HG02973 (cell line): ENCODE results near the gene NIPBL.
"Not testable (repeated sequence)": the region's sequence is repeated elsewhere in the genome, so short reads cannot be mapped to it uniquely, and the experiment has no call there.

Experiments
- ATAC-seq: cut with Tn5 transposase; IDR thresholded peaks from one replicate; pipeline ENCODE4 v1.9.1; 2021; ENCODE audit warnings: moderate library complexity; ENCODE audit not compliant: unreplicated experiment

NIPBL gene, protein sequence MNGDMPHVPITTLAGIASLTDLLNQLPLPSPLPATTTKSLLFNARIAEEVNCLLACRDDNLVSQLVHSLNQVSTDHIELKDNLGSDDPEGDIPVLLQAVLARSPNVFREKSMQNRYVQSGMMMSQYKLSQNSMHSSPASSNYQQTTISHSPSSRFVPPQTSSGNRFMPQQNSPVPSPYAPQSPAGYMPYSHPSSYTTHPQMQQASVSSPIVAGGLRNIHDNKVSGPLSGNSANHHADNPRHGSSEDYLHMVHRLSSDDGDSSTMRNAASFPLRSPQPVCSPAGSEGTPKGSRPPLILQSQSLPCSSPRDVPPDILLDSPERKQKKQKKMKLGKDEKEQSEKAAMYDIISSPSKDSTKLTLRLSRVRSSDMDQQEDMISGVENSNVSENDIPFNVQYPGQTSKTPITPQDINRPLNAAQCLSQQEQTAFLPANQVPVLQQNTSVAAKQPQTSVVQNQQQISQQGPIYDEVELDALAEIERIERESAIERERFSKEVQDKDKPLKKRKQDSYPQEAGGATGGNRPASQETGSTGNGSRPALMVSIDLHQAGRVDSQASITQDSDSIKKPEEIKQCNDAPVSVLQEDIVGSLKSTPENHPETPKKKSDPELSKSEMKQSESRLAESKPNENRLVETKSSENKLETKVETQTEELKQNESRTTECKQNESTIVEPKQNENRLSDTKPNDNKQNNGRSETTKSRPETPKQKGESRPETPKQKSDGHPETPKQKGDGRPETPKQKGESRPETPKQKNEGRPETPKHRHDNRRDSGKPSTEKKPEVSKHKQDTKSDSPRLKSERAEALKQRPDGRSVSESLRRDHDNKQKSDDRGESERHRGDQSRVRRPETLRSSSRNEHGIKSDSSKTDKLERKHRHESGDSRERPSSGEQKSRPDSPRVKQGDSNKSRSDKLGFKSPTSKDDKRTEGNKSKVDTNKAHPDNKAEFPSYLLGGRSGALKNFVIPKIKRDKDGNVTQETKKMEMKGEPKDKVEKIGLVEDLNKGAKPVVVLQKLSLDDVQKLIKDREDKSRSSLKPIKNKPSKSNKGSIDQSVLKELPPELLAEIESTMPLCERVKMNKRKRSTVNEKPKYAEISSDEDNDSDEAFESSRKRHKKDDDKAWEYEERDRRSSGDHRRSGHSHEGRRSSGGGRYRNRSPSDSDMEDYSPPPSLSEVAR (N-terminal part only)

DNA sequence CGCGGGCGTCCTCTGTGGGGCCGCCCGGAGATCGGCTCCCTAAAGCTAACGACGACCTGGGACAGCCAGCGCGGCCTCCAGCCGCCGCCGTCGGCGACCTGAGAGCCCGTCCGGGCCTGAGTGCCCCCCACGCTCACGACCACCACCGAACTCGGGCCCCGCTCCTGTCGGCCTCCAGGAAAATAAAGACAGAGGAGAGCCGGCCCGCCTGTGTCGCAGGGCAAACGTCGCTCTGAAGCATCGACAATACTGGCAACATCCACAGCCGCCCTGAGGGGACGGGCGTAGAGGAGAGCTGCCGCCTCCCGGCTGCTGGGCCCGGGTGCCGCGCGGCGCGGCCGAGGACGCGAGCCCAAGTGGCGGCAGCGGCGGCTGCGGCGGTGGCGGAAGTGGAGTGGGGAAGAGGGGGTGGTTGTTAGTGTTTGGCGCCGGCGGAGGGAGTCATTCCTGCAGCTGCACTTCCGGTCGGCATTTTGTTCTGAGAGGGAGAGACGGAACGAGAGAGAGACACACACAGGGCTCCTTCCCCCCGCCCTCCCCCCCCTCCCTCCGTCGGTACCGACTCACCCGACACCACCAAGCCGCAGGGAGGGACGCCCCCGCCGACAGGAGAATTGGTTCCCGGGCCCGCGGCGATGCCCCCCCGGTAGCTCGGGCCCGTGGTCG is at the start of gene NIPBL:
TSS of gene NIPBL (plus strand) at position 471 of the 666 bp plus-strand sequence. CDS start 76,928 bp downstream, outside the sequence.
- ATAC-seq: peak; percentile 54

DNA sequence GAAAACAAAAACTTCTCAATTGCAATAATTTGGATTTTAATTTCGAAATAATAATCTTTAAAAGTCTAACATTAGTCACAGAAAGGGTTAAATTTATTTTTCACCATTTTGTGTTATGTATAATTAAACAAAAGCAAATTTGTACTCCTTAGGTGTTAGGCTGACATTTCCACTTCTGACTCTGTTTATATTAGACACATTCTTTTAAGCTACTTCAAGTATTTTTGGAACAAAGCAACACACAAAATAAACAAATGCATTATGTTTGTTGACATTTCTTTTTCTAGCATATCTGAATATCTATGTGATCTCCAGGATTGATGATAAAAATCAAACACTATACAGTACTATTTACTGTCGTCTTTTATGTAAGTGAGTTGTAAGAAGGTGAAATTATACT is 44.3 kb upstream of the NIPBL start:
- no peak for ATAC-seq

DNA sequence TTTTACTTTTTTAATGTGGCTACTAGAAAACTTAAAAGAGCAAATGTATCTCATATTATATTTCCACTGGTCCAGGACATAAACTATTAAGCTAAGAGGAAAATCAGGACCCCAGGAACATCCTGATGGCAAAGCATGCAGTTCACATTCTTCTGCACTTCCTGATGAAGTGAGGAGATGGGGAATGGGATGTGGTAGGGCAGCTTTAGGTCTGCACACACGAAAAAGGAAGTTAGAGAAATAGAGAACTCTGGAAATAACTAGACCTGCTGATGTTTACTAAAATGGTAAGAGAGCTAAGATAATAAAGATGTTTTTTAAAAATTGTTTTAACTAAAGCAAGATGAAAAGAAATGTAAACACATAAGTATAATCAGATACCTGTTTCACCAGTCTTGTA is 39.7 kb upstream of the NIPBL start:
- no peak for ATAC-seq

DNA sequence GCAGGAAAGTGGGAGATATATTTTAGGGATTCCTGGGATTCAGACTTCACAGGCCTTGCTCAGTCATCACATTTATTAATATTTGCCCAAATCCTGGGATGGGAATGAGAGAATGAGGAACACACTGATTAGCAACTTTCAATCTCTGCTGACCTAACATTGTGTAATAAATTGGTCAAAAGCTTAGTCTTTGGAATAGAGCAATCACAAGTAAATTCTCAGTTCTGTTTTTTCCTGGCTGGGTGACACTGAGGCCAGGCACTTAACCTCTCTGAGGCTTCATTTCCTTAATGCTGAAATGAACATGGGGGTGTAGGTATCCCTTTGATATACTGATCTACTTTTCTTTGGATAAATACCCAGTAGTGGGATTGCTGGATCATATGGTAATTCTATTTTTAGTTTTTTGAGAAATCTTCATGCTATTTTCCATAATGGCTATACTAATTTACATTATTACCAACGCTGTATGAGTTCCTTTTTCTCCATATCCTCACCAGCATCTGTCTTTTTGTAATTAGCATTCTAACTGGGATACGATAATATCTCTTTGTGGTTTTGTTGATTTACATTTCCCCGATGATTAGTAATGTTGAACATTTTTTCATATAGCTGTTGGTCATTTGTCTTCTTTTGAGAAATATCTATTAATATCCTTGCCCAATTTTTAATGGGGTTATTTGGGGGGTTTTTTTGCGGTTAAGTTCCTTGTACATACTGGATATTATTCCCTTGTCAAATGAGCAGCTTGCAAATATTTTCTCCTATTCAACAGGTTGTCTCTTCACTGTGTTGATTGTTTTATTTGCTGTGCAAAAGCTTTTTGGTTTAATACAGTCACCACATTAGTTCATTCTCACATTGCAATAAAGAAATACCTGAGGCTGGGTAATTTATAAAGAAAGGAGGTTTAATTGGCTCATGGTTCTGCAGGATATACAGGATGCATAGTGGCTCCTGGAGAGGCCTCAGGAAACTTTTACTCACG is 36.8 kb upstream of the NIPBL start:
- ATAC-seq: no peak

DNA sequence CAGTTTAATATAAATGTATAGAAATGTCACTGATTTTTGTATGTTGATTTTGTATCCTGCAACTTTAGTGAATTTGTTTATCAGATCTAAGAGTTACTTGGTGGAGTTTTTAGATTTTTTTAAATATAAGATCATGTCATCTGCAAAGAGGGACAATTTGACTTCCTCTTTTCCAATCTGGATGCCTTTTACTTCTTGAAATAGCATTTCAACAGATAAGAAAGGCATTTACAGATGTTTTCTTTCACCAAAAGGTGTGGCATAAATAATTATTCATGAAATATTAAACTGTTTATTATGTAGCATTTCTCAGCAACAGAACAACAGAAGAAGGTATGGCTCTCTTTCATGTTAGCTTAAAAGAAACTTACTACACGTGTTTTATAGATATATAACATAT is 34.9 kb upstream of the NIPBL start:
- ATAC-seq: no peak

DNA sequence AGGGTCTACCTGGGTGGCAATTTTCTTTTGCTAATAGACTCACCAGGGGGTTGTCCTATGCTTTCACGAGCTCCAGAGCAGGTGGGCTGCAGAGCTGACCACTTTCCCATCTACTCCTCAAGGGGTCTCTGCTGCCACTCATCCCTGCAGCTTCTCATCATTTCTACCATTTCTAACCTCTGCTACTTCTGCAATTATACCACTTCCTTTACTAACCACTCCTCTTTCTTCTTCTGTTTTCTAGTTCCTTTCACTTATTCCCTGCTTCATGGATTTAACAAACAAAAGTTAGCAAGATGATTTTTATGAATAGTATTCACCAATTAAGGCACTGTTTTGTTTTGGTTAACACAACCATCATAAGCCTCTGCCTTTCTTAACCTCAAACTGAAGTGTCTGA is 34.5 kb upstream of the NIPBL start:
- no peak for ATAC-seq

DNA sequence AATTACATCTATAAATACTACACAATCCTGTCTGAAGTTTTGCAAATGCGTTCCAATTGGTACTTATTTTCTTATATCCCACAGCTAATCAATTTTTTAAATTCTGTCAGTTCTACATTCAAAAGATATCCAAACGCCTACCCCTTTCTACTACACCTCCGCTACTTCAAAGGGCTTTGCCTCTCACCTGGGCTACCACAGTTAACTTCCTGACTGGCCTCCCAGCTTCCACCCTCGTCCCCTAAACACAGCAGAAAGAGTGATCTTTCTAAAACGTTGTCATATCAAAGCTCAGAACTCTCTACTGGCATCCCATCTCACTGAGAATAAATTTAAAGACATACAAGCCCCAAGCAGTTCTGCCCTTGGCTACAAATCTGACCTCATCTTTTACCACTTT is 32.3 kb upstream of the NIPBL start:
- ATAC-seq: no peak

DNA sequence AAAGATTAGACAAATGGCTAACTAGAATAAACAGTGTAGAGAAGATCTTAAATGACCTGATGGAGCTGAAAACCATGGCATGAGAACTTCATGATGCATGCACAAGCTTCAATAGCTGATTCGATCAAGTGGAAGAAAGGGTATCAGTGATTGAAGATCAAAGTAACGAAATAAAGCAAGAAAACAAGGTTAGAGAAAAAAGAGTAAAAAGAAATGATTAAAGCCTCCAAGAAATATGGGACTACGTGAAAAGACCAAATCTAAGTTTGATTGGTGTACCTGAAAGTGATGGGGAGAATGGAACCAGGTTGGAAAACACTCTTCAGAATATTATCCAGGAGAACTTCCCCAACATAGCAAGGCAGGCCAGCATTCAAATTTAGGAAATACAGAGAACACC is 28.0 kb upstream of the NIPBL start:
- ATAC-seq: not testable (repeated sequence)

DNA sequence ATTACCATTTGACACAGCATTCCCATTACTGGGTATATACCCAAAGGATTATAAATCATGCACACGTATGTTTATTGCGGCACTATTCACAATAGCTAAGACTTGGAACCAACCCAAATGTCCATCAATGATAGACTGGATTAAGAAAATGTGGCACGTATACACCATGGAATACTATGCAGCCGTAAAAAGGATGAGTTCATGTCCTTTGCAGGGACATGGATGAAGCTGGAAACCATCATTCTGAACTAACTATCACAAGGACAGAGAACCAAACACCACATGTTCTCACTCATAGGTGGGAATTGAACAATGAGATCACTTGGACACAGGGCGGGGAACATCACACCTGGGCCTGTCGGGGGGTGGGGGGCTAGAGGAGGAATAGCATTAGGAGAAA is 23.7 kb upstream of the NIPBL start:
- ATAC-seq: not testable (repeated sequence)

DNA sequence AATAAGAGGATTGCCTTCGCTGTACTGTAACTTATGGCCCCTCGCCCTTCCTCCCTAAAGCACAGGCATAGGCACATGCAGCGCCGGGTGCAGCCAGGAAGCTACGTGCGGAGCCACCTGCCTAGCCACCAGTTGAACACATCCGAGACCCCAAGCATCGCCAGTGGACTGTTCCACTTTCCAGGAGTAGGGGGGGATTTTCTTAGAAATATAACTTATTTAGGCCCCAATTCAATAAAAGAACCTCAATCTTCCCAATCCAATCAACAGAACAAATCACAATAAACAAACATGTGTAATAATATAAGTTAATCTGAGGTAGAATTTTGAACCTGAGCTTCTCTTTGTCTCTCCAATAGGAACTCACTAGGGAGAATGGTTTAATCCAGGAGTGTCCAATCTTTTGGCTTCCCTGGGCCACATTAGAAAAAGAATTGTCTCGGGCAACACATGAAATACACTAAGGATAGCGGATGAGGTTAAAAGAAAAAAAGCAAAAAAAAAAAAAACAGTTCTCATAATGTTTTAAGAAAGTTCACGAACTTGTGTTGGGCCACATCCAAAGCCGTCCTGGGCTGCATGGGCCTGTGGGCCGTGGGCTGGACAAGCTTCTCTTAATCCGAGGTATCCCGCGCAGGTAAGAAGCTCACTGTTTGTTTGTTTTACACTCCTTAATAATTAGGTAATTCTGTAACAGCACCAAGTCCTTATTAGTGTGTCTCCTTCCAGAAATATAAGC is 22.0 kb upstream of the NIPBL start:
- no peak for ATAC-seq

DNA sequence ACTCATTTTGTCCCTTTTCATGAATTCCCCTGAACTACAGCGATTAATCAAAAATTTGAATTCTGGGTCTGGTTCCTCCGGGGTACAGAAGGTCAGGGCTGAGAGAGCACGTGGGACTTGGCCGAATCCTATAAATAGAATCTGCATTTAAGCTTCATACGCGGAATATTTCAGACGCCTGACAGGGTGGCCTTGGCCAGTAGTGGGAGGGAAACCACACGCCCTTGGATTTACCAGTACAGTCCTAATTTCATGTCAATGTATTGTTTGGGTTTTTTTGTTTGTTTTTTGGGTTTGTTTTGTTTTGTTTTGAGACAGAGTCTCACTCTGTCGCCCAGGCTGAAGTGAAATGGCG is 21.5 kb upstream of the NIPBL start:
- ATAC-seq: no peak

DNA sequence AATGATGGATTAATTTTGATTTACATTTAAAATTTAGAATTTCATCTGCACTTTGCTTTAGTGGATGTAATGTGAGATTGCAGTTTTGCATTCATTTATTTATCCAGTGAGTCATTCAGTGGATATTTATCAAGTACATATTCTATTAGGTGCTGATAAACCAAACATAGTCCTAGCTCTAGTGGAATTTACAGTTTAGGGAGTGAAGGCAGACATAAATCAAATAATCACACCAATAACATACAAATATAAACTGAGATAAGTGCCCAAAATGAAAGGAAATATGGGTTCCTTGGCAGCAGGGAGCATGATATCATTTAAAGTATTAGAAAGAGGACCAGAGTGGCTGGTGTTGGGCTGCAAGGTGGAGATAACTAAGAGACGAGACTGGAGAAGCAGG is 14.7 kb upstream of the NIPBL start:
- ATAC-seq: no peak

DNA sequence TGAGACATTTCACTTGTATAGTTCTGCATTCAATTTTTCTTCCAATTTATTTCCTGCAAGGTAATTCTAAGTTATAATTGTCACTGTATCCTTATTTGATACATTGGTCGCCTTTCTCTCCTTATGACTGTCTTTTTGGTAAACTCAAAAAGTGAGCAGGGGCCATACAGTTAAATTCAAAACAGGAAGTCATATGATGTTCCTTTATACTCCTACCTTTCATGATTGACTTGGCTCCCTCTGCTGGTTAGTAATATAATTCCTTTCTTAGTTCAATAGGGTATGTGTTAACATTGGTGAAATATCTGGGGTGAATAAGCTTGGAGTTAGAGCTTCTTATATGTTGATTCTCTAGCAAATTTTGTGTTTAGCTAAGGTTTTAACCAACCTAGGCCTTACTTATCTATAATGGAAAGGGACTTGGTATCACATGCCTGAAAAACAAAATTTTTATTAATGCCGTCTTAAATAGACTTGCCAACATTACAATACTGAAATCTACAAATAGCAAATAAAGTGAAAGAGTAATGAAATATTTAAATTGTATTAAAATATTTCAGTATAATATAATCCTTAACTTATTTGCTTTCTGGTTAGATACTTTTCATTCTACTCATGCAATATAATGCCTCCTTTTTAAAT is 6.0 kb upstream of the NIPBL start:
- ATAC-seq: peak; percentile 78

DNA sequence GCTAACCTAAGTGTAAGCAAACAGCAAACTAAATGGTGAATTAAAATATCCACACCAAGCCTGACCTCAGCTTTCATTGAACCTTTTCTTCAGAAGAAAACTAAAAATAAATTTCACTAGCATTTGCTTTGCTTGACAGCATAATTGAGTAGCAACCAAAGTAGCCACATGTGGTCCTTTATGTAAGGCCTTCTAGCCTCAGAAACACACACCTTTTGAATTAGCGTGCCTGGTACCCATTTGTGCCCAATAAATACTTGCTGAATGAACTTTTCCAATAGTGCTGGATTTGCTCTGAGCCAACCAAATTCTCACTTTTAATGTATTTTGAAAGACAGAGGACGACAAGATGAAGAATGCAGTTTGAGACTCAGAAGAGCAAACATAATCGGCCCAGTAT is 2.1 kb upstream of the NIPBL start:
- ATAC-seq: no peak

DNA sequence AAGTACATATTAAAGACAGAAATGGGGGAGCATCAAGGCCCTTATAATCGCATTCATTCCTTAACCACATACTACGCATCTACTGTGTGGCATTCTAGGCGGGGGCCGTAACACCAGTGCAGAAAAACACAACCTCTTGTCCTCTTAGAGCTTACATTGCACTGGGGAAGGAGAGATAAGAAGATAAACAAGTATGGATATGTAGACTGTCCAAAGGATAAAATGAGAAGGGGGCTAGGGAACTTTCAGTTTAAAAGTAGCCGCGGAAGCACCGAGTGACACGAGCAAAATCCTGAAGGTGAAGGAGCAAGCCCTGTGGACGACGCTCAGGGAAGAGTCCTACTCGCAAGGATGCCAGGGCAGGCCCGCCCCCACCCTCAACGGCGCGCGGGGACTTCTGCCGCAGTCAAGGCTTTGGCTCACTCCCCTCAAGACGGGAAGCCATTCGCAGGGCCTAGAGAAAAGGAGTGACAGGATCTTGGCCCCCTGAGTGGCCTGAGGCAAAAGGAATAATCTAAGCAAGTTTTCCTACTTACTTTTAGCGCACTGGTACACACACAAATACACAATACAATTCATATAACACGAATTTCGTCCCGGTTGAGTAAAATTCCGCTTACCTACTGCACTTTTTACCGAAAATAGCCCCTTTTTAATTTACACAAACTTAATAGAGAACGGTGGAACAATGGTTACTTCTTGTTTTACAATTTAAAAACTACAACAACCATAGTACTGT is 1.3 kb upstream of the NIPBL start:
- ATAC-seq: no peak

DNA sequence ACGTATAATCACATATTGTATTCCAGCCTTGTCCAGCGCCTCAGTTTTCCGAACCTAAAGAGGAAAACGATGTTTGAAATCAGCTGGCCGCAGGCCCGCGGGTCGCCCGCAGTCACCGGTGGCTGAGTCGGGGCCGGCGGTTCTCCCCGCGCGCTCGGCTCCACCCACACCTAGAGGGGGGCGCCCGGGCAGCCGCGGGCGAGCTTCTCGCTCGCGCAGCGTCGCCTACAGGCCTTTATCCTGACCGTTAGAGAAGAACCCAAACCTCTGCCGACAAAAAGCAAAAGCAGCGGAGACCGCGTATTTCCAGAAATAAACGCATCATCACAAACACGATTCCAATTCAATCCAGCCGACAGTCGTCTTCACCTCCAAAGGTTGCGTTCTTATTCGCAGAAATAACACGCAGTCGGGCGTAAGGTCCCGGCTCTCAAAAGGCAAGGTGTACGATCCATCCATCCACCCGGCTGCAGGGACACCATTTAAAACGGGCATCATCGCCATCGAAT is 725 bp upstream of the NIPBL start:
- peak; percentile 46 for ATAC-seq

DNA sequence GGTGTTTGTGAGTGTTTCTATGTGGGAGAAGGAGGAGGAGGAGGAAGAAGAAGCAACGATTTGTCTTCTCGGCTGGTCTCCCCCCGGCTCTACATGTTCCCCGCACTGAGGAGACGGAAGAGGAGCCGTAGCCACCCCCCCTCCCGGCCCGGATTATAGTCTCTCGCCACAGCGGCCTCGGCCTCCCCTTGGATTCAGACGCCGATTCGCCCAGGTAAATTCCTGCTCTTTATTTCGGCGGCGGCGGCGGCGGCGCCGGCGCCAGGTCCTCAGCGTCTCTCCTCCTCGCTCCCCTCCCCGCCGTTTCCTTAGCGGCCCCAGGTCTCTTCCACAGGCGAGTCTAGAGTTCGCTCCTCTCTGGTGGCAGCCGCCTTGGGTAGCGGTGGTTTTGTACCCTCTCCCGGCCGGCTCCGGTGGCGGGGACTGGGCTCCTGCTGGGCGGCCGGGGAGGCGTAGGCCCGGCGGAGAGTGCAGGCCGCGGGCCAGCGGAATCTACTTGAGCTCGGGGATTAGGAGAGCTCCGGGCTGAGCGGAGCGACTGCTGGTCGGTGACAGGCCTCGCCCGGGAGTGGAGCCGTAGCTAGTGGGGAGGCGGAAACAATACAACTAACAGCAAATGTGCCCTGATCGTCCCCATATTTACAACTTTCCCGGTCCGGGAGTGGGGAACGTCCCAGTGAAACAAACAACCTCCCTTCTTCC is 547 bp downstream of the NIPBL start:
- ATAC-seq: peak; percentile 25
